K562 (cell line): ENCODE measurements around the gene MBD4. TPM values are rescaled to one million over a fixed set of nuclear protein-coding genes. Genes with fewer than 3 reads are reported as not detected.
A peak's percentile ranks its signal among the peaks of the same experiment; 100 is the strongest.

Experiments used
- NR2F6 ChIP-seq: fragments of 450-650 bp; formaldehyde crosslinking; IDR thresholded peaks from 2 replicates; pipeline ENCODE4 v1.4.0; 2020; ENCODE audit warnings: mild to moderate bottlenecking
- POU5F1 ChIP-seq: fragments of 150-350 bp; IDR thresholded peaks from 2 replicates; pipeline ENCODE4 v1.6.1; 2014; ENCODE audit warnings: borderline replicate concordance, low read length, low read depth, mild to moderate bottlenecking; ENCODE audit not compliant: partially characterized antibody
- ZNF311 ChIP-seq: fragments of 250-450 bp; sonication (Bioruptor Pico); IDR thresholded peaks from 2 replicates; pipeline ENCODE4 v1.4.0; 2020; ENCODE audit warnings: mild to moderate bottlenecking, moderate library complexity
- polyA plus RNA-seq, 8 experiments: library from polyadenylated mRNA; depleted of rRNA in 4 of 8; stranded (reverse) in 5 of 8; unstranded in 3 of 8; fragments of >200 nt; fragmentation: Nextera tagmentation in 2 of 8; fragmentation: Illumina TruSeq in 1 of 8; extraction: Ambion mirVana in 2 of 8; extraction: Trizol in 1 of 8; gene quantifications; 2 replicates each; pipeline versions ENCODE4 v1.2.1 to v1.2.3, GENCODE V29; 2011 to 2014; ENCODE audit warnings: inconsistent platforms in 1 of 8, missing spikeins in 1 of 8
- total RNA-seq, 7 experiments: library from RNA; depleted of rRNA in 6 of 7; stranded (reverse); fragments of >200 nt in 6 of 7; fragmentation: Illumina TruSeq in 2 of 7; extraction: Trizol in 2 of 7; gene quantifications; 2 replicates each; pipeline versions ENCODE4 v1.2.1 to v1.2.3, GENCODE V29; 2011 to 2021; ENCODE audit warnings: low replicate concordance in 1 of 7
- TF ChIP-seq, protein P1 (sequence below): fragments of 250-450 bp; sonication (Bioruptor Pico); IDR thresholded peaks from 2 replicates; pipeline ENCODE4 v1.8.0; 2022; ENCODE audit warnings: moderate library complexity, mild to moderate bottlenecking, inconsistent platforms
- TF ChIP-seq, protein P2 (sequence below): sonication (generic); formaldehyde crosslinking; IDR thresholded peaks from 2 replicates; pipeline ENCODE4 v1.8.1; 2023; ENCODE audit warnings: mild to moderate bottlenecking, missing genetic modification reagents
- TF ChIP-seq, protein P3 (sequence below), 2 experiments: fragments of 450-650 bp; conservative IDR thresholded peaks; 2 replicates each; pipeline ENCODE4 v1.6.1; 2017; ENCODE audit warnings: mild to moderate bottlenecking in 2 of 2, moderate library complexity in 2 of 2
- TF ChIP-seq, protein P4 (sequence below): fragments of 450-650 bp; IDR thresholded peaks from 2 replicates; pipeline ENCODE4 v1.6.1; 2016
- TF ChIP-seq, protein P5 (sequence below): fragments of 450-650 bp; IDR thresholded peaks from 2 replicates; pipeline ENCODE4 v1.6.1; 2016; ENCODE audit warnings: mild to moderate bottlenecking, moderate library complexity

Gene MBD4
- total and polyA plus RNA-seq, 9 of the 15 experiments (the other 6 are each of a cell fraction or from before 2014, with no cell fraction given), result 13.3 to 63.9 (median 39.0) TPM

DNA sequence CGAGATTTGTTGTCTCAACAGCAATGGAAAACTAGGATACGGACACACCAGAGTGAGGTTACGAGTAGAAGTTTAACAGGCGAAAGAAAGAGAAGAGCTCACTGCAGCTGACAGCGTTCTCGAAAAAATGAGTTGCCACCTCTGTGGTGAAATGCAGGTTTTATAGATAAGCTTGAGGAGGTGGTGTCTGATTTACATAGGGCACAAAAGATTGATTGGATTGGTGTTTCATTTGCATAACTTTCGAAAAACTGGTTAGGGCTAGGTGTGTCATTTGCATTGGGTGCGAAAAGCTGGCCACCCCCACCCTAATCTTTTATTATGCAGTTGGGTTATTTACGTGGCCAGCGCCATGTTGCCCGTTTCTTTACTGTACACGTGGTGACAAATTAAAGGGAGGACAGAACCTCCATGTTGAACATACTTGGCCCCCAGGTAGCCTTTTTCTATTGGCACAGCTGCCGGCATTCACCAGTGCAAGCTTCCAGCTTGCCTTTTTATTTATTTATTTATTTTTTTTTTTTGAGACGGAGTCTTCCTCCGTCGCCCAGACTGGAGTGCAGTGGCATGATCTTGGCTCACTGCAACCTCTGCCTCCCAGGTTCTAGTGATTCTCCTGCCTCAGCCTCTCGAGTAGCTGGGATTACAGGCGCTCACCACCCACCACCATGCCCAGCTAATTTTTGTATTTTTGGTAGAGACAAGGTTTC lies 8.6 kb upstream of the MBD4 start (continued):
- TF ChIP-seq, protein P1, sequence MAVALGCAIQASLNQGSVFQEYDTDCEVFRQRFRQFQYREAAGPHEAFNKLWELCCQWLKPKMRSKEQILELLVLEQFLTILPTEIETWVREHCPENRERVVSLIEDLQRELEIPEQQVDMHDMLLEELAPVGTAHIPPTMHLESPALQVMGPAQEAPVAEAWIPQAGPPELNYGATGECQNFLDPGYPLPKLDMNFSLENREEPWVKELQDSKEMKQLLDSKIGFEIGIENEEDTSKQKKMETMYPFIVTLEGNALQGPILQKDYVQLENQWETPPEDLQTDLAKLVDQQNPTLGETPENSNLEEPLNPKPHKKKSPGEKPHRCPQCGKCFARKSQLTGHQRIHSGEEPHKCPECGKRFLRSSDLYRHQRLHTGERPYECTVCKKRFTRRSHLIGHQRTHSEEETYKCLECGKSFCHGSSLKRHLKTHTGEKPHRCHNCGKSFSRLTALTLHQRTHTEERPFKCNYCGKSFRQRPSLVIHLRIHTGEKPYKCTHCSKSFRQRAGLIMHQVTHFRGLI (CRISPR knock-in tag), result no peak
- TF ChIP-seq, protein P2, sequence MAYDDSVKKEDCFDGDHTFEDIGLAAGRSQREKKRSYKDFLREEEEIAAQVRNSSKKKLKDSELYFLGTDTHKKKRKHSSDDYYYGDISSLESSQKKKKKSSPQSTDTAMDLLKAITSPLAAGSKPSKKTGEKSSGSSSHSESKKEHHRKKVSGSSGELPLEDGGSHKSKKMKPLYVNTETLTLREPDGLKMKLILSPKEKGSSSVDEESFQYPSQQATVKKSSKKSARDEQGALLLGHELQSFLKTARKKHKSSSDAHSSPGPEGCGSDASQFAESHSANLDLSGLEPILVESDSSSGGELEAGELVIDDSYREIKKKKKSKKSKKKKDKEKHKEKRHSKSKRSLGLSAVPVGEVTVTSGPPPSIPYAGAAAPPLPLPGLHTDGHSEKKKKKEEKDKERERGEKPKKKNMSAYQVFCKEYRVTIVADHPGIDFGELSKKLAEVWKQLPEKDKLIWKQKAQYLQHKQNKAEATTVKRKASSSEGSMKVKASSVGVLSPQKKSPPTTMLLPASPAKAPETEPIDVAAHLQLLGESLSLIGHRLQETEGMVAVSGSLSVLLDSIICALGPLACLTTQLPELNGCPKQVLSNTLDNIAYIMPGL (CRISPR knock-in tag), result no peak
- TF ChIP-seq POU5F1, result no peak
- TF ChIP-seq, protein P3, sequence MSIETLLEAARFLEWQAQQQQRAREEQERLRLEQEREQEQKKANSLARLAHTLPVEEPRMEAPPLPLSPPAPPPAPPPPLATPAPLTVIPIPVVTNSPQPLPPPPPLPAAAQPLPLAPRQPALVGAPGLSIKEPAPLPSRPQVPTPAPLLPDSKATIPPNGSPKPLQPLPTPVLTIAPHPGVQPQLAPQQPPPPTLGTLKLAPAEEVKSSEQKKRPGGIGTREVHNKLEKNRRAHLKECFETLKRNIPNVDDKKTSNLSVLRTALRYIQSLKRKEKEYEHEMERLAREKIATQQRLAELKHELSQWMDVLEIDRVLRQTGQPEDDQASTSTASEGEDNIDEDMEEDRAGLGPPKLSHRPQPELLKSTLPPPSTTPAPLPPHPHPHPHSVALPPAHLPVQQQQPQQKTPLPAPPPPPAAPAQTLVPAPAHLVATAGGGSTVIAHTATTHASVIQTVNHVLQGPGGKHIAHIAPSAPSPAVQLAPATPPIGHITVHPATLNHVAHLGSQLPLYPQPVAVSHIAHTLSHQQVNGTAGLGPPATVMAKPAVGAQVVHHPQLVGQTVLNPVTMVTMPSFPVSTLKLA (conservative IDR thresholded peaks at IDR 0.05), result peak; percentile 73 to 86
- no peak for TF ChIP-seq NR2F6 (CRISPR knock-in tag)
- TF ChIP-seq ZNF311 (CRISPR knock-in tag), result no peak
- TF ChIP-seq, protein P4, sequence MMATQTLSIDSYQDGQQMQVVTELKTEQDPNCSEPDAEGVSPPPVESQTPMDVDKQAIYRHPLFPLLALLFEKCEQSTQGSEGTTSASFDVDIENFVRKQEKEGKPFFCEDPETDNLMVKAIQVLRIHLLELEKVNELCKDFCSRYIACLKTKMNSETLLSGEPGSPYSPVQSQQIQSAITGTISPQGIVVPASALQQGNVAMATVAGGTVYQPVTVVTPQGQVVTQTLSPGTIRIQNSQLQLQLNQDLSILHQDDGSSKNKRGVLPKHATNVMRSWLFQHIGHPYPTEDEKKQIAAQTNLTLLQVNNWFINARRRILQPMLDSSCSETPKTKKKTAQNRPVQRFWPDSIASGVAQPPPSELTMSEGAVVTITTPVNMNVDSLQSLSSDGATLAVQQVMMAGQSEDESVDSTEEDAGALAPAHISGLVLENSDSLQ, result peak; percentile 89
- TF ChIP-seq, protein P5, sequence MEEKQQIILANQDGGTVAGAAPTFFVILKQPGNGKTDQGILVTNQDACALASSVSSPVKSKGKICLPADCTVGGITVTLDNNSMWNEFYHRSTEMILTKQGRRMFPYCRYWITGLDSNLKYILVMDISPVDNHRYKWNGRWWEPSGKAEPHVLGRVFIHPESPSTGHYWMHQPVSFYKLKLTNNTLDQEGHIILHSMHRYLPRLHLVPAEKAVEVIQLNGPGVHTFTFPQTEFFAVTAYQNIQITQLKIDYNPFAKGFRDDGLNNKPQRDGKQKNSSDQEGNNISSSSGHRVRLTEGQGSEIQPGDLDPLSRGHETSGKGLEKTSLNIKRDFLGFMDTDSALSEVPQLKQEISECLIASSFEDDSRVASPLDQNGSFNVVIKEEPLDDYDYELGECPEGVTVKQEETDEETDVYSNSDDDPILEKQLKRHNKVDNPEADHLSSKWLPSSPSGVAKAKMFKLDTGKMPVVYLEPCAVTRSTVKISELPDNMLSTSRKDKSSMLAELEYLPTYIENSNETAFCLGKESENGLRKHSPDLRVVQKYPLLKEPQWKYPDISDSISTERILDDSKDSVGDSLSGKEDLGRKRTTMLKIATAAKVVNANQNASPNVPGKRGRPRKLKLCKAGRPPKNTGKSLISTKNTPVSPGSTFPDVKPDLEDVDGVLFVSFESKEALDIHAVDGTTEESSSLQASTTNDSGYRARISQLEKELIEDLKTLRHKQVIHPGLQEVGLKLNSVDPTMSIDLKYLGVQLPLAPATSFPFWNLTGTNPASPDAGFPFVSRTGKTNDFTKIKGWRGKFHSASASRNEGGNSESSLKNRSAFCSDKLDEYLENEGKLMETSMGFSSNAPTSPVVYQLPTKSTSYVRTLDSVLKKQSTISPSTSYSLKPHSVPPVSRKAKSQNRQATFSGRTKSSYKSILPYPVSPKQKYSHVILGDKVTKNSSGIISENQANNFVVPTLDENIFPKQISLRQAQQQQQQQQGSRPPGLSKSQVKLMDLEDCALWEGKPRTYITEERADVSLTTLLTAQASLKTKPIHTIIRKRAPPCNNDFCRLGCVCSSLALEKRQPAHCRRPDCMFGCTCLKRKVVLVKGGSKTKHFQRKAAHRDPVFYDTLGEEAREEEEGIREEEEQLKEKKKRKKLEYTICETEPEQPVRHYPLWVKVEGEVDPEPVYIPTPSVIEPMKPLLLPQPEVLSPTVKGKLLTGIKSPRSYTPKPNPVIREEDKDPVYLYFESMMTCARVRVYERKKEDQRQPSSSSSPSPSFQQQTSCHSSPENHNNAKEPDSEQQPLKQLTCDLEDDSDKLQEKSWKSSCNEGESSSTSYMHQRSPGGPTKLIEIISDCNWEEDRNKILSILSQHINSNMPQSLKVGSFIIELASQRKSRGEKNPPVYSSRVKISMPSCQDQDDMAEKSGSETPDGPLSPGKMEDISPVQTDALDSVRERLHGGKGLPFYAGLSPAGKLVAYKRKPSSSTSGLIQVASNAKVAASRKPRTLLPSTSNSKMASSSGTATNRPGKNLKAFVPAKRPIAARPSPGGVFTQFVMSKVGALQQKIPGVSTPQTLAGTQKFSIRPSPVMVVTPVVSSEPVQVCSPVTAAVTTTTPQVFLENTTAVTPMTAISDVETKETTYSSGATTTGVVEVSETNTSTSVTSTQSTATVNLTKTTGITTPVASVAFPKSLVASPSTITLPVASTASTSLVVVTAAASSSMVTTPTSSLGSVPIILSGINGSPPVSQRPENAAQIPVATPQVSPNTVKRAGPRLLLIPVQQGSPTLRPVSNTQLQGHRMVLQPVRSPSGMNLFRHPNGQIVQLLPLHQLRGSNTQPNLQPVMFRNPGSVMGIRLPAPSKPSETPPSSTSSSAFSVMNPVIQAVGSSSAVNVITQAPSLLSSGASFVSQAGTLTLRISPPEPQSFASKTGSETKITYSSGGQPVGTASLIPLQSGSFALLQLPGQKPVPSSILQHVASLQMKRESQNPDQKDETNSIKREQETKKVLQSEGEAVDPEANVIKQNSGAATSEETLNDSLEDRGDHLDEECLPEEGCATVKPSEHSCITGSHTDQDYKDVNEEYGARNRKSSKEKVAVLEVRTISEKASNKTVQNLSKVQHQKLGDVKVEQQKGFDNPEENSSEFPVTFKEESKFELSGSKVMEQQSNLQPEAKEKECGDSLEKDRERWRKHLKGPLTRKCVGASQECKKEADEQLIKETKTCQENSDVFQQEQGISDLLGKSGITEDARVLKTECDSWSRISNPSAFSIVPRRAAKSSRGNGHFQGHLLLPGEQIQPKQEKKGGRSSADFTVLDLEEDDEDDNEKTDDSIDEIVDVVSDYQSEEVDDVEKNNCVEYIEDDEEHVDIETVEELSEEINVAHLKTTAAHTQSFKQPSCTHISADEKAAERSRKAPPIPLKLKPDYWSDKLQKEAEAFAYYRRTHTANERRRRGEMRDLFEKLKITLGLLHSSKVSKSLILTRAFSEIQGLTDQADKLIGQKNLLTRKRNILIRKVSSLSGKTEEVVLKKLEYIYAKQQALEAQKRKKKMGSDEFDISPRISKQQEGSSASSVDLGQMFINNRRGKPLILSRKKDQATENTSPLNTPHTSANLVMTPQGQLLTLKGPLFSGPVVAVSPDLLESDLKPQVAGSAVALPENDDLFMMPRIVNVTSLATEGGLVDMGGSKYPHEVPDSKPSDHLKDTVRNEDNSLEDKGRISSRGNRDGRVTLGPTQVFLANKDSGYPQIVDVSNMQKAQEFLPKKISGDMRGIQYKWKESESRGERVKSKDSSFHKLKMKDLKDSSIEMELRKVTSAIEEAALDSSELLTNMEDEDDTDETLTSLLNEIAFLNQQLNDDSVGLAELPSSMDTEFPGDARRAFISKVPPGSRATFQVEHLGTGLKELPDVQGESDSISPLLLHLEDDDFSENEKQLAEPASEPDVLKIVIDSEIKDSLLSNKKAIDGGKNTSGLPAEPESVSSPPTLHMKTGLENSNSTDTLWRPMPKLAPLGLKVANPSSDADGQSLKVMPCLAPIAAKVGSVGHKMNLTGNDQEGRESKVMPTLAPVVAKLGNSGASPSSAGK, result peak; percentile 30
